ENCODE data around the gene PSMD1. TPM values are rescaled to one million over a fixed set of nuclear protein-coding genes. Genes with fewer than 3 reads are reported as not detected.
A peak's percentile ranks its signal among the peaks of the same experiment; 100 is the strongest.

The PSMD1 gene
- total RNA-seq, 1 donor from 2014 or later: 116 TPM

GRCh38 chr2:231100990-231101389 lies 44.3 kb downstream of the PSMD1 start:
- DNase-seq (ENCODE audit: low spot score in 2 of 2) (no peak), FAIRE-seq (no peak)

DNA sequence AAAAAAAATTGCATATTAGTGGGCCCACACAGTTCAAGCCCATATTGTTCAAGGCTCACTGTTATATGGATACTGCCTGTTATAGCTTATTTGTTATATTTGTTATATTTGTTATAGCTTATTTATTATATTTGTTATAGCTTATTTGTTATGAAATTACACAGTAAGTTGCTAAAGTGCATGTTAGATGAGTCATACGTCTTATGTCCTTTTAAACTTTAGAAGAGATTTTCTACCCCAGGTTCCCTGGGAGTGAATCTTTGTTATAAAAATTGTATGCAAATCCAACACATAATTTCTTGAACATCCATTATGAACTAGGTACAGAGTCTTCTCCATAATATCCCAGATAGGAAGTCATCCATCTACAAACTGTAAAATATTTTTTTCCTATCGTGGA lies 46.1 kb downstream of the PSMD1 start:
- no peak for DNase-seq (ENCODE audit: low spot score in 2 of 2)

DNA sequence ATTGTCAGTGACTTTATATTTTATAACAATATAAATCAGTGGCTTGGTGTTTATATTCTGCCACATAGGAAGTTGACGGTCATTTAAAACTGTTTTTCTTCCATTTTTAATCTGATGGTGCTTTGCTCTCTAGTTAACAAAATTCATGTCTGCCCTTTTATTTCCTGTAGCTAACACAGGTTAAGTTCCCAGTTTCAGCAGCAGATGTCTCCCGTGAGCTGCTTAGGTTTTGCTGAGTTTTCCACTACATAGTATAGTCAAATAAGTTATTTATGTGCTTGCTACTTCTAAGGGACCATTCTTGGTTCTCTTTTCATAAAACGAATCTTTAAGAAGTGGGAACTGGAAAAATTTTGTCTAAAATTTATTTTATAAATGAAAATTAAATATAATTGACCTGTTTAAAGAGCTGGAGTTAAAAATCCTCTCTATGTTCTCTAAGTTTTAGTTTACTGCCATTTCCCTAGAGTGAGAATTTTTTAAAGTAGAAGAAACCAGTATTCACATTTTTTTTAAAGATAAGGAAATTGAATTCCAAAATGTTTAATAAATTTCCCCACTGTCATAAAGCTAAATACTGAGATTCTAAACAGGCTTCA lies 47.5 kb downstream of the PSMD1 start:
- FAIRE-seq (peak; percentile 83), DNase-seq (ENCODE audit: low spot score in 2 of 2) (peak; percentile 3 to 18)

More for the DNA sequence above, 46.1 kb downstream of the PSMD1 start:
- FAIRE-seq: no peak

DNA sequence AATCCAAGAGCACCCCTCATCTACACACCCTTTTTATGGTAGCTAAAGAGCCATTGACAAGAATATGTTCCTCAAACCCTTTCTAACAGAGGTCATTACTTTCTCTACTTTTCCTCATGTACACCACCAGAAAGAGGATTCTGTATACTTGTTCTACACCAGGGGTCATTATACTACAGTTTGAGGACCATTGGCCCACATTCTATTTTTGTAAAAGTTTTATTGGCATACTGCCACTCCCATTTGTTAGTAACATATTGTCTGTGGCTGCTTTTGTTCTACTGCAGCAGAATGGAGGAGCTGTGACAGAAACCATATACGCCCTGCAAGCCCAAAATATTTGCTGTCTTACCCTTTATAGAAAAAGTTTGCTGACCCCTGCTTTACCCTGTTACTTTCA lies 53.9 kb downstream of the PSMD1 start:
- FAIRE-seq: no peak

DNA sequence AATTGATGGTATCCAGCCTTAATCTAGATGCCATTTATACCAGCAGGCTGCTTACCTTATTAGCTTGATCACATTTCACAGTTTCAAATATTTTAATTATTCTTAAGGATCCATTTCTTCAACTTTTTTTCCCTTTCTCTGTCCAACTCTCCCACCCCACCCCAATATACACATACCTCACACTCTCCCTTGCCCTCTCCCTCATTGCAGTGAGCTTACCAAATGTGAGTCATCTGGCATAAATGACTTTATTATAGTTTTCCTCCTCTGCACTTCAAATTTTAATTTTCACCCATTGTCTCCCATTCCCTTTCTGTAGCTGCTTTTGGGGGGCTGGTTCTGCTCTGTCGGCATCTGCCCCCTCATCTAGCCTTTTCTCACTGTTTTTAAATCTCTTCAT lies 55.3 kb downstream of the PSMD1 start:
- no peak for FAIRE-seq
- no peak for DNase-seq (ENCODE audit: low spot score in 2 of 2)

More for the DNA sequence above, 53.9 kb downstream of the PSMD1 start:
- DNase-seq (ENCODE audit: low spot score in 2 of 2): no peak

GRCh38 chr2:231113489-231113888 lies 56.8 kb downstream of the PSMD1 start:
- DNase-seq (ENCODE audit: low spot score in 2 of 2) (no peak), FAIRE-seq (no peak)

DNA sequence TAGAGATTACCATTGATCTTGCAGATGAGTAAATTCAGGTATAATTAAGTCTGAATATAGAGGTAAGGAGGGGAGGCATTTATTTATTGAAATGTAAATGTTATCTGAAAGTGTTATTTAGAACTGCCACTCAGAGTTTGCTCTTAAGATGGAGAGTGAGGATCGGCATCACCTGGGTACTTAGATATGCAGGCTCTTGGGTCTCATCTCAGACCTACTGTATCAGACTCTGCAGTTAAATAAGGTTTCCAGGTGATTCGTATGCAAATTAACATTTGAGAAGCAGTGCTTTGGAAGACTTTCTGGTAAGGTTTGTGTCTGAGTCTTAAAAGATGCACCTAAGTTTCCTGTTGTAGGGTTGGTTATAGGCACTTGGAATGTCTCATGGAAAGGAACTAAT lies 59.0 kb downstream of the PSMD1 start:
- FAIRE-seq (no peak), DNase-seq (ENCODE audit: low spot score in 2 of 2) (no peak)

- peak; percentile 92 for FAIRE-seq
- no peak for DNase-seq (ENCODE audit: low spot score in 2 of 2)
These were observed 60.5 kb downstream of the PSMD1 start for GRCh38 chr2:231117148-231117547.

- FAIRE-seq (no peak), DNase-seq (ENCODE audit: low spot score in 2 of 2) (no peak)
These were observed 61.4 kb downstream of the PSMD1 start for GRCh38 chr2:231117922-231118613.

- DNase-seq (ENCODE audit: low spot score in 2 of 2): no peak
- FAIRE-seq: no peak
These were observed 61.9 kb downstream of the PSMD1 start for GRCh38 chr2:231118614-231118942.

- FAIRE-seq: no peak
- DNase-seq (ENCODE audit: low spot score in 2 of 2): no peak
These were observed 66.8 kb downstream of the PSMD1 start for GRCh38 chr2:231123362-231123898.

GRCh38 chr2:231124838-231125568 lies 68.3 kb downstream of the PSMD1 start, which contains the start of gene HTR2B:
TSS of gene HTR2B (minus strand) at chr2:231125042. CDS start at chr2:231123764, 1,278 bp downstream.
- DNase-seq (ENCODE audit: low spot score in 2 of 2) (peak in 1 of 2 donors; percentile 5), FAIRE-seq (no peak)

- no peak for FAIRE-seq
- DNase-seq (ENCODE audit: low spot score in 2 of 2): no peak
These were observed 69.5 kb downstream of the PSMD1 start for GRCh38 chr2:231126123-231126522.

DNA sequence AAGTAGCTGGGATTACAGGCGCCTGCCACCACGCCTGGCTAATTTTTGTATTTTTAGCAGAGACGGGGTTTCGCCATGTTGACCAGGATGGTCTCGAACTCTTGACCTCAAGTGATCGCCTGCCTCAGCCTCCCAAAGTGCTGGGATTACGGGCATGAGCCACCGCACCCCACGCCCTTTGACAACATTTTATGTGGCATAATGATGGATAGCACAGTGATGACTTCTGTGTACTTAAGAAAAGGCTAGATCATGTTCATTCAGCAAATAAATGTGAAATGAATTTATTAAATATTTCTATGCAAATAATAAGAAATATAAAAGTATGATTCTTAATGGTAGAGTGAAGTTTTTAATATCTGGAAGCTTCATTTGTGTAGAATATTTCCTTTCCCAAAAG lies 70.8 kb downstream of the PSMD1 start:
- FAIRE-seq (no peak), DNase-seq (ENCODE audit: low spot score in 2 of 2) (no peak)

- FAIRE-seq (no peak), DNase-seq (ENCODE audit: low spot score in 2 of 2) (no peak)
These were observed 71.3 kb downstream of the PSMD1 start for GRCh38 chr2:231127936-231128335.

DNA sequence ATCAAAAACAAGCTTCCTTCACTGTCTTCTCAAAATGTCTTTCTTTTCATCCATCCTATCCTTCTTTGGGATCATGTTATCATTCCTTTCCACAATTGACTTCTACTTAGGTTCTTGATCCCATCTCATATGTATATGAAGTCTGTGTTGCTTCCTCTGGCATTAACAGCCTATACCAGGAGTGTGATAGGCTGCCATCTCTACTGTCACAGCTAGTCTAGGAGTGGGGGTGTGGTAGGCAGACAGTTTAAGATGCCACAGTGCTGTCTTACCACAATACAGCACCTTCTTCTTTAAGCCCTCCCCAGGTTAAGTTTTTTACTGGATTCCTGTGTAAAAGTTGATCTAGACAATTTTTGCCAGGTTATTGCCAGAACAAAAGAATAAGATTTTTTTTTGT lies 71.9 kb downstream of the PSMD1 start:
- no peak for FAIRE-seq

DNA sequence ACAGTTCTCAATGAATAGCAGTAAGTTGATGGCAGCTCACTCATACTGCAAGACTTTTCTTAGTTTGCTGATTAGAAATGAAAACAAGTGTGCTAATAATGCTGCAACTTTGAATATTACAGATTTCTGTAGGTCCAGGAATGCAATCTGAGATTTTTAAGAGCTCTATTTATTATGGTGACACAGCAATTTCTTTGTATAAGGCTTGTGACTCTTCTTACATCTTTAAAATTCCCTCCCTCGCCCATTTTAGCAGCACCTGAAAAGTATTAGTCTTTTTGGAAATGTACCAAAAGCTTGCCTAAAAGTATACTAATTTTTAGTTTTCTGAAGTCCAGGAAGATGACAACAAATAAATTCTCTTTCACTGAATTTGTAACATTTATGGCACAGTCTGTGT lies 72.5 kb downstream of the PSMD1 start:
- DNase-seq (ENCODE audit: low spot score in 2 of 2) (no peak), FAIRE-seq (no peak)

More for the DNA sequence above, 71.9 kb downstream of the PSMD1 start:
- no peak for DNase-seq (ENCODE audit: low spot score in 2 of 2)

GRCh38 chr2:231130336-231131056 lies 73.8 kb downstream of the PSMD1 start:
- FAIRE-seq (no peak), DNase-seq (ENCODE audit: low spot score in 2 of 2) (no peak)

DNA sequence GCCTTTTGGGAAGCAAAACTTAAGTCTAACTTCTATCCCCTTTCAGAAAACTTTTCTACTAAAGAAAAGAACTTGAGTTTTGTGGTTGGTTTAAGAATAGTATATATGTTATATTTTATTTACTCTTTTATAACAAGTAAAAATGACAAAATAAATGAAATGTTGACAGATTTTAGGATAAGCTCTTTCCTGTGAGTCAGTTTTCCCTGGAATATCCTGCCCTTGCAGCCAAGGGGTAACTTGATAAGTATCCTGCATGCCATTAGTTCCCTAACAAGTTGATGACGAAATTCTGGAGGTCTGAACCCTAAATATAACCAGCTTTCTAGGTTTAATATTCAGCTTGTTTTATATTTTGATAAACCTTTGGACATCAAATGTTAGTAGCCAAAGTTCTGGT lies 75.5 kb downstream of the PSMD1 start:
- no peak for FAIRE-seq
- no peak for DNase-seq (ENCODE audit: low spot score in 2 of 2)

- no peak for FAIRE-seq
- no peak for DNase-seq (ENCODE audit: low spot score in 2 of 2)
These were observed 76.9 kb downstream of the PSMD1 start for GRCh38 chr2:231133365-231134099.

Measured in frontal cortex (tissue), 4 donors.